GM12801 (cell line): ENCODE data around the gene NR2C2.

ENCODE experiments used
- CTCF ChIP-seq: IDR thresholded peaks from one replicate; pipeline ENCODE4 v1.5.1; 2011; ENCODE audit warnings: control low read depth; ENCODE audit not compliant: insufficient read length; ENCODE audit errors: extremely low read depth

The NR2C2 gene

GRCh38 chr3:15097891-15098290 is 150.5 kb downstream of the NR2C2 start:
- TF ChIP-seq CTCF, result no peak
